PC-9 (cell line): Measurements from ENCODE around the gene C9orf85. TPM values are rescaled to one million over a fixed set of nuclear protein-coding genes. Genes with fewer than 3 reads are reported as not detected.
A peak's percentile ranks its signal among the peaks of the same experiment; 100 is the strongest.

Experiments used
- BruUV-seq: library from RNA; stranded (reverse); fragments of 400-500 nt; replicated peaks from 2 replicates; lab custom pipeline; 2021; lab: Mats Ljungman, UMichigan
- CTCF ChIA-PET: fragments of 300-600 bp; sonication (Branson Sonifier 250); formaldehyde crosslinking; loops from one replicate; lab custom pipeline; 2022; ENCODE audit warnings: antibody characterized with exemption; lab: Charles Lee
- POLR2A ChIA-PET: fragments of 300-600 bp; sonication (Branson Sonifier 250); formaldehyde crosslinking; loops from one replicate; lab custom pipeline; 2022; ENCODE audit warnings: antibody characterized with exemption; ENCODE audit not compliant: unreplicated experiment; lab: Charles Lee
- DNase-seq, 2 experiments: peaks; one replicate each; pipeline versions ENCODE4 v3.0.0 to v3.0.0-alpha.2; 2015 to 2022; ENCODE audit warnings: mixed read lengths in 1 of 2
- H2AFZ ChIP-seq: fragments of 200-600 bp; sonication (generic); 2 replicates; pipeline ENCODE4 v1.8.1; 2017; ENCODE audit warnings: antibody characterized with exemption
- H3F3A ChIP-seq: fragments of 200-600 bp; sonication (generic); 2 replicates; pipeline ENCODE4 v1.8.1; 2017; ENCODE audit warnings: antibody characterized with exemption, mild to moderate bottlenecking, low read depth; ENCODE audit not compliant: insufficient read depth
- H3K27ac ChIP-seq: fragments of 200-600 bp; sonication (generic); 2 replicates; pipeline ENCODE4 v1.6.1; 2016; ENCODE audit warnings: mixed run types
- H3K27me3 ChIP-seq: fragments of 200-600 bp; sonication (generic); 2 replicates; pipeline ENCODE4 v1.6.1; 2016; ENCODE audit warnings: low read depth, mixed run types; ENCODE audit not compliant: insufficient read depth
- H3K36me3 ChIP-seq: fragments of 200-600 bp; sonication (generic); 2 replicates; pipeline ENCODE4 v1.6.1; 2016; ENCODE audit warnings: low read depth, mixed run types
- H3K4me1 ChIP-seq: fragments of 200-600 bp; sonication (generic); replicated peaks from 2 replicates; pipeline ENCODE4 v1.6.1; 2016; ENCODE audit warnings: mixed run types; ENCODE audit not compliant: insufficient read depth
- H3K4me2 ChIP-seq: fragments of 200-600 bp; sonication (generic); 2 replicates; pipeline ENCODE4 v1.6.1; 2017; ENCODE audit warnings: mixed run types
- H3K4me3 ChIP-seq: fragments of 200-600 bp; sonication (generic); 2 replicates; pipeline ENCODE4 v1.6.1; 2016; ENCODE audit warnings: mixed run types
- H3K79me2 ChIP-seq: fragments of 200-600 bp; sonication (generic); 2 replicates; pipeline ENCODE4 v1.6.1; 2017; ENCODE audit warnings: low read depth, mixed run types
- H3K9me2 ChIP-seq: fragments of 200-600 bp; sonication (generic); 2 replicates; pipeline ENCODE4 v1.8.1; 2017; ENCODE audit warnings: mild to moderate bottlenecking; ENCODE audit not compliant: insufficient read depth
- H3K9me3 ChIP-seq: fragments of 200-600 bp; sonication (generic); 2 replicates; pipeline ENCODE4 v1.8.1; 2016; ENCODE audit warnings: low read depth; ENCODE audit not compliant: insufficient read depth
- H4K20me1 ChIP-seq: fragments of 200-600 bp; sonication (generic); 2 replicates; pipeline ENCODE4 v1.8.1; 2017; ENCODE audit not compliant: insufficient read depth
- CTCF ChIP-seq: fragments of 200-600 bp; sonication (generic); conservative IDR thresholded peaks from 2 replicates; pipeline ENCODE4 v1.6.1; 2017; ENCODE audit warnings: mixed run types, antibody characterized with exemption, mild to moderate bottlenecking, moderate library complexity
- EZH2 ChIP-seq: fragments of 200-600 bp; sonication (generic); IDR thresholded peaks from 2 replicates; pipeline ENCODE4 v1.8.0; 2017; ENCODE audit warnings: antibody characterized with exemption, low read depth
- intact Hi-C: fragments of 100-400 bp; cut with micrococcal nuclease; formaldehyde crosslinking; loops from one replicate; pipeline ENCODE4 v1.10.0; 2022; ENCODE audit not compliant: unreplicated experiment
- total RNA-seq: library from RNA; stranded (reverse); gene quantifications from 2 replicates; pipeline ENCODE4 v1.2.3, GENCODE V29; 2021

The C9orf85 gene
- total RNA-seq, 1 experiment from 2014 or later: 19.0 TPM

GRCh38 chr9:71901695-71902597 is 9.5 kb upstream of the C9orf85 start:
- Histone ChIP-seq H3K27ac (no peak overlapping the region), H3F3A (no peaks in the 10 kb centered on the region), H3K9me2 (no peaks in the 10 kb centered on the region), H3K4me3 (no peak overlapping the region), H3K79me2 (peaks cover 88% of the 10 kb centered on the region), H3K4me1 (no peaks in the 10 kb centered on the region), H4K20me1 (0 out of 2 replicates have a peak, but pooled peaks cover 5% of the 10 kb centered on the region), H3K9me3 (no peaks in the 10 kb centered on the region), H3K27me3 (no peaks in the 10 kb centered on the region), H3K4me2 (no peak overlapping the region), H2AFZ (no peak overlapping the region), H3K36me3 (no peaks in the 10 kb centered on the region)
- TF ChIP-seq CTCF (no peak), EZH2 (no peak)
- intact Hi-C loops: no loop called here
- ChIA-PET CTCF (no interaction called here), POLR2A (no interaction called here)
- BruUV-seq: no TSS peak
- no peak for DNase-seq

GRCh38 chr9:71904076-71904475 is 7.4 kb upstream of the C9orf85 start:
- no peaks in the 10 kb centered on the region for H3F3A ChIP-seq
- CTCF ChIA-PET: no interaction called here

GRCh38 chr9:71908825-71909224 is 2.6 kb upstream of the C9orf85 start:
- Histone ChIP-seq H4K20me1 (peaks cover 9% of the 10 kb centered on the region; the same call in 1 of the 2 replicates), H3K79me2 (peaks cover 88% of the 10 kb centered on the region), H3K27me3 (no peaks in the 10 kb centered on the region), H3F3A (peaks cover 20% of the 10 kb centered on the region; the same call in 1 of the 2 replicates), H3K9me3 (no peaks in the 10 kb centered on the region), H3K4me2 (peak overlapping the region; percentile 92), H3K9me2 (no peaks in the 10 kb centered on the region), H3K4me3 (peak overlapping the region; percentile 93), H3K4me1 (peaks cover 22% of the 10 kb centered on the region), H2AFZ (no peak overlapping the region), H3K27ac (no peak overlapping the region), H3K36me3 (no peaks in the 10 kb centered on the region)
- TF ChIP-seq EZH2: no peak
- TF ChIP-seq CTCF: no peak
- no peak for DNase-seq
- POLR2A ChIA-PET: no interaction called here
- no TSS peak for BruUV-seq
- CTCF ChIA-PET: no interaction called here
- intact Hi-C loops: no loop called here

More at GRCh38 chr9:71904076-71904475, 7.4 kb upstream of the C9orf85 start:
- Histone ChIP-seq H2AFZ (no peak overlapping the region), H3K79me2 (peaks cover 92% of the 10 kb centered on the region), H3K4me2 (no peak overlapping the region), H3K4me3 (no peak overlapping the region), H3K9me3 (no peaks in the 10 kb centered on the region), H3K4me1 (peaks cover 8% of the 10 kb centered on the region), H3K36me3 (no peaks in the 10 kb centered on the region), H3K27me3 (no peaks in the 10 kb centered on the region), H3K9me2 (no peaks in the 10 kb centered on the region), H3K27ac (no peak overlapping the region), H4K20me1 (peaks cover 9% of the 10 kb centered on the region; the same call in 1 of the 2 replicates)
- DNase-seq: no peak
- POLR2A ChIA-PET: interaction anchor here (0.6 kb wide), 1 partner anchor 257 kb away, joined by 4 read pairs; no protein-coding TSS in a partner anchor
- intact Hi-C loops: no loop called here
- no TSS peak for BruUV-seq
- TF ChIP-seq CTCF (no peak), EZH2 (no peak)
